GM21576 (cell line): Measurements from ENCODE around the gene GBP3.
A peak's percentile ranks its signal among the peaks of the same experiment; 100 is the strongest.
"Not testable (repeated sequence)": the region's sequence is repeated elsewhere in the genome, so short reads cannot be mapped to it uniquely, and the experiment has no call there.

Source experiments
- ATAC-seq: cut with Tn5 transposase; IDR thresholded peaks from one replicate; pipeline ENCODE4 v1.9.1; 2021; ENCODE audit warnings: mild to moderate bottlenecking, moderate library complexity; ENCODE audit not compliant: unreplicated experiment

Gene GBP3

GRCh38 chr1:89041119-89041641 lies 18.5 kb upstream of the GBP3 start:
- ATAC-seq = peak; percentile 91

GRCh38 chr1:89040315-89040626 lies 17.6 kb upstream of the GBP3 start:
- no peak for ATAC-seq

- no peak for ATAC-seq
These were observed 14.5 kb upstream of the GBP3 start for GRCh38 chr1:89037186-89037585.

GRCh38 chr1:89035080-89035479 lies 12.4 kb upstream of the GBP3 start:
- ATAC-seq = no peak

- ATAC-seq = not testable (repeated sequence)
These were observed 11.3 kb upstream of the GBP3 start for GRCh38 chr1:89034004-89034403.

- ATAC-seq = not testable (repeated sequence)
These were observed 6.4 kb upstream of the GBP3 start for GRCh38 chr1:89029051-89029450.

- no peak for ATAC-seq
These were observed 3.3 kb upstream of the GBP3 start for GRCh38 chr1:89025928-89026327.

- no peak for ATAC-seq
These were observed 360 bp upstream of the GBP3 start for GRCh38 chr1:89023026-89023425.

- ATAC-seq = not testable (repeated sequence)
These were observed 4.3 kb downstream of the GBP3 start for GRCh38 chr1:89018318-89018717.

GRCh38 chr1:89008511-89008910 lies 14.2 kb downstream of the GBP3 start:
- no peak for ATAC-seq

- no peak for ATAC-seq
These were observed 17.1 kb downstream of the GBP3 start for GRCh38 chr1:89005286-89006151.

GRCh38 chr1:89002176-89002575 lies 20.5 kb downstream of the GBP3 start:
- not testable (repeated sequence) for ATAC-seq

GRCh38 chr1:89001510-89001909 lies 21.2 kb downstream of the GBP3 start:
- no peak for ATAC-seq

GRCh38 chr1:88998716-88999115 lies 23.9 kb downstream of the GBP3 start:
- peak; percentile 73 for ATAC-seq

- ATAC-seq = no peak
These were observed 32.2 kb downstream of the GBP3 start for GRCh38 chr1:88990426-88990825.

GRCh38 chr1:88985692-88986091 lies 37.0 kb downstream of the GBP3 start:
- ATAC-seq = no peak

GRCh38 chr1:88985032-88985431 lies 37.6 kb downstream of the GBP3 start:
- ATAC-seq = no peak

GRCh38 chr1:88984569-88984968 lies 38.1 kb downstream of the GBP3 start:
- no peak for ATAC-seq

- no peak for ATAC-seq
These were observed 38.7 kb downstream of the GBP3 start for GRCh38 chr1:88983791-88984559.

- ATAC-seq = no peak
These were observed 40.6 kb downstream of the GBP3 start for GRCh38 chr1:88982055-88982454.

GRCh38 chr1:88981506-88981905 lies 41.2 kb downstream of the GBP3 start:
- not testable (repeated sequence) for ATAC-seq

- no peak for ATAC-seq
These were observed 41.8 kb downstream of the GBP3 start for GRCh38 chr1:88980870-88981269.
